ENCODE results near the gene SENP5.
"Not testable (repeated sequence)": the region's sequence is repeated elsewhere in the genome, so short reads cannot be mapped to it uniquely, and the experiment has no call there.

Gene SENP5

GRCh38 chr3:196944037-196944790, 76.5 kb downstream of the SENP5 start:
- H3K27me3 ChIP-seq (replicated peaks; ENCODE audit: control insufficient read depth, insufficient read depth, low read length); H3K9me3 ChIP-seq (ENCODE audit: control insufficient read depth, low read length); DNase-seq (ENCODE audit: low read depth); H3K36me3 ChIP-seq (ENCODE audit: control insufficient read depth, insufficient read depth, low read length, severe bottlenecking): not testable (repeated sequence)
- Histone ChIP-seq H3K4me1 (ENCODE audit: control insufficient read depth, insufficient read depth, low read length) (peaks cover 15% of the 10 kb centered on the region), H3K9ac (ENCODE audit: low read length) (peak overlapping the region; percentile 97), H3K4me3 (ENCODE audit: low read length) (peak overlapping the region; percentile 96)

- H3K9me3 ChIP-seq (ENCODE audit: control insufficient read depth, low read length), result no peaks in the 10 kb centered on the region
- H3K4me1 ChIP-seq (ENCODE audit: control insufficient read depth, insufficient read depth, low read length), result peaks cover 8% of the 10 kb centered on the region
- no peaks in the 10 kb centered on the region for H3K27me3 ChIP-seq (replicated peaks; ENCODE audit: control insufficient read depth, insufficient read depth, low read length)
- H3K9ac ChIP-seq (ENCODE audit: low read length), result no peak overlapping the region
- peaks cover 7% of the 10 kb centered on the region for H3K36me3 ChIP-seq (ENCODE audit: control insufficient read depth, insufficient read depth, low read length, severe bottlenecking)
- no peak overlapping the region for H3K4me3 ChIP-seq (ENCODE audit: low read length)
- no peak for DNase-seq (ENCODE audit: low read depth)
Observed at GRCh38 chr3:196947136-196947859, 79.6 kb downstream of the SENP5 start.

- Histone ChIP-seq H3K27me3 (replicated peaks; ENCODE audit: control insufficient read depth, insufficient read depth, low read length) (no peaks in the 10 kb centered on the region), H3K9ac (ENCODE audit: low read length) (no peak overlapping the region), H3K9me3 (ENCODE audit: control insufficient read depth, low read length) (no peaks in the 10 kb centered on the region), H3K4me3 (ENCODE audit: low read length) (no peak overlapping the region), H3K4me1 (ENCODE audit: control insufficient read depth, insufficient read depth, low read length) (peaks cover 8% of the 10 kb centered on the region), H3K36me3 (ENCODE audit: control insufficient read depth, insufficient read depth, low read length, severe bottlenecking) (peaks cover 7% of the 10 kb centered on the region)
- no peak for DNase-seq (ENCODE audit: low read depth)
Observed at GRCh38 chr3:196947860-196948441, 80.2 kb downstream of the SENP5 start.

- H3K9me3 ChIP-seq (ENCODE audit: control insufficient read depth, low read length), result no peaks in the 10 kb centered on the region
- DNase-seq (ENCODE audit: low read depth), result no peak
- H3K4me3 ChIP-seq (ENCODE audit: low read length), result no peak overlapping the region
- no peaks in the 10 kb centered on the region for H3K27me3 ChIP-seq (replicated peaks; ENCODE audit: control insufficient read depth, insufficient read depth, low read length)
- peaks cover 3% of the 10 kb centered on the region for H3K4me1 ChIP-seq (ENCODE audit: control insufficient read depth, insufficient read depth, low read length)
- H3K9ac ChIP-seq (ENCODE audit: low read length), result no peak overlapping the region
- peaks cover 7% of the 10 kb centered on the region for H3K36me3 ChIP-seq (ENCODE audit: control insufficient read depth, insufficient read depth, low read length, severe bottlenecking)
Observed at GRCh38 chr3:196948442-196949284, 80.9 kb downstream of the SENP5 start.

DNA sequence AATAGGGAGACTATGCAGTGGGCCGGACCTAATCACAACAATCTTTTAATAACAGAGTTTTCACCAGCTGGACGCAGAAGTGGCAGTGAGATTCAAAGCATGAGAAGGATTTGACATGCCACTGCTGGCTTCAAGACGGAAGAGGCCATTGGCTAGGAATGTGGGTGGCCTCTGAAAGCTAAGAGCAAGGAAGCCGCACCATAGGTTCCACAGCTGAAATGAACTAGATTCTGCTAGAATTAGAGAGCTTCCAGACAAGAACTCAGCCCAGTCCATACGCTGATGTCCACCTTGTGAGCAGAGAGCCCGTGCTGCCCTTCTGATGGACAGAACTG, 81.5 kb downstream of the SENP5 start:
- H3K4me3 ChIP-seq (ENCODE audit: low read length), result no peak overlapping the region
- no peaks in the 10 kb centered on the region for H3K27me3 ChIP-seq (replicated peaks; ENCODE audit: control insufficient read depth, insufficient read depth, low read length)
- peaks cover 7% of the 10 kb centered on the region for H3K36me3 ChIP-seq (ENCODE audit: control insufficient read depth, insufficient read depth, low read length, severe bottlenecking)
- no peaks in the 10 kb centered on the region for H3K9me3 ChIP-seq (ENCODE audit: control insufficient read depth, low read length)
- H3K4me1 ChIP-seq (ENCODE audit: control insufficient read depth, insufficient read depth, low read length), result no peaks in the 10 kb centered on the region
- no peak overlapping the region for H3K9ac ChIP-seq (ENCODE audit: low read length)
- no peak for DNase-seq (ENCODE audit: low read depth)

DNA sequence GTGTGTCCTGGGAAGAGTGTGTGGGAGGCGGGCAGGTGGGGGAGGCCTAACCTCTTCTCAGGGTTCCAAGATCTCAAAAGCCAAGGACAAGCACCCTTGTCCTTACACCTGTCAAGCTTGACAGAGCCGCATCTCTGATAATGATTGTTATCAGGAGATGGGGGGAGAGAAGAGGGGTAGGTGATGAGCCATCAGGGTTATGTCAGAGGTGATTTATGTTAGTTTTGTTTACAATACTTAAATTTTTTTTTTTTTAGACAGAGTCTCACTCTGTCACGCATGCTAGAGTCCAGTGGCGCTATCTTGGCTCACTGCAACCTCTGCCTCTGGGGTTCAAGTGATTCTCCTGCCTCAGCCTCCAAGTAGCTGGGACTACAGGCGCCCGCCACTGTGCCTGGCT, 82.0 kb downstream of the SENP5 start:
- no peak overlapping the region for H3K4me3 ChIP-seq (ENCODE audit: low read length)

GRCh38 chr3:196951371-196951770, 83.7 kb downstream of the SENP5 start:
- Histone ChIP-seq H3K4me3 (ENCODE audit: low read length) (no peak overlapping the region), H3K4me1 (ENCODE audit: control insufficient read depth, insufficient read depth, low read length) (no peaks in the 10 kb centered on the region), H3K27me3 (replicated peaks; ENCODE audit: control insufficient read depth, insufficient read depth, low read length) (no peaks in the 10 kb centered on the region), H3K9ac (ENCODE audit: low read length) (no peak overlapping the region), H3K36me3 (ENCODE audit: control insufficient read depth, insufficient read depth, low read length, severe bottlenecking) (peaks cover 7% of the 10 kb centered on the region), H3K9me3 (ENCODE audit: control insufficient read depth, low read length) (no peaks in the 10 kb centered on the region)
- no peak for DNase-seq (ENCODE audit: low read depth)

More for the DNA sequence above, 82.0 kb downstream of the SENP5 start:
- H3K9me3 ChIP-seq (ENCODE audit: control insufficient read depth, low read length), result no peaks in the 10 kb centered on the region
- H3K9ac ChIP-seq (ENCODE audit: low read length), result no peak overlapping the region
- no peaks in the 10 kb centered on the region for H3K4me1 ChIP-seq (ENCODE audit: control insufficient read depth, insufficient read depth, low read length)
- H3K36me3 ChIP-seq (ENCODE audit: control insufficient read depth, insufficient read depth, low read length, severe bottlenecking), result peaks cover 7% of the 10 kb centered on the region
- no peak for DNase-seq (ENCODE audit: low read depth)
- no peaks in the 10 kb centered on the region for H3K27me3 ChIP-seq (replicated peaks; ENCODE audit: control insufficient read depth, insufficient read depth, low read length)

- DNase-seq (ENCODE audit: low read depth), result no peak
- H3K4me1 ChIP-seq (ENCODE audit: control insufficient read depth, insufficient read depth, low read length), result no peaks in the 10 kb centered on the region
- H3K9me3 ChIP-seq (ENCODE audit: control insufficient read depth, low read length), result no peaks in the 10 kb centered on the region
- no peaks in the 10 kb centered on the region for H3K27me3 ChIP-seq (replicated peaks; ENCODE audit: control insufficient read depth, insufficient read depth, low read length)
- H3K9ac ChIP-seq (ENCODE audit: low read length), result no peak overlapping the region
- H3K4me3 ChIP-seq (ENCODE audit: low read length), result no peak overlapping the region
- H3K36me3 ChIP-seq (ENCODE audit: control insufficient read depth, insufficient read depth, low read length, severe bottlenecking), result peaks cover 7% of the 10 kb centered on the region
Observed at GRCh38 chr3:196954832-196955231, 87.1 kb downstream of the SENP5 start.

DNA sequence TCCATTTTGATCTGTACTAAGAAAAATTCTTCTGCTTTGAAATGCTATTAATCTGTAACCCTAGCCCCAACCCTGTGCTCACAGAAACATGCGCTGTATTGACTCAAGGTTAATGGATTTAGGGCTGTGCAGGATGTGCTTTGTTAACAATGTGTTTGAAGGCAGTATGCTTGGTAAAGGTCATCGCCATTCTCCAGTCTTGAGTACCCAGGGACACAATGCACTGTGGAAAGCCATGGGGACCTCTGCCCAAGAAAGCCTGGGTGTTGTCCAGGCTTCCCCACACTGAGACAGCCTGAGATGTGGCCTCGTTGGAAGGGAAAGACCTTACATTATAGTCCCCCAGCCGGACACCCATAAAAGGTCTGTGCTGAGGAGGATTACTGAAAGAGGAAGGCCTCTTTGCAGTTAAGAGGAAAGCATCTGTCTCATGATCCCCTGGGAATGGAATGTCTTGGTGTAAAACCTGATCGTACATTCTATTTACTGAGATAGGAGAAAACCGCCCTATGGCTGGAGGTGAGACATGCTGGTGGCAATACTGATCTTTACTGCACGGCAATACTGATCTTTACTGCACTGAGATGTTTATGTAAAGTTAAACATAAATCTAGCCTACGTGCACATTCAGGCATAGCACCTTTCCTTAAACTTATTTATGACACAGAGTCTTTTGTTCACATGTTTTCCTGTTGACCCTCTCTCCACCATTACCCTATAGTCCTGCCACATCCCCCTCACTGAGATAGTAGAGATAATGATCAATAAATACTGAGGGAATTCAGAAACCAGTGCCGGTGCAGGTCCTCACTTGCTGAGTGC, 94.6 kb downstream of the SENP5 start:
- H3K9ac ChIP-seq (ENCODE audit: low read length), result no peak overlapping the region
- no peak overlapping the region for H3K4me3 ChIP-seq (ENCODE audit: low read length)
- H3K9me3 ChIP-seq (ENCODE audit: control insufficient read depth, low read length), result no peaks in the 10 kb centered on the region
- H3K4me1 ChIP-seq (ENCODE audit: control insufficient read depth, insufficient read depth, low read length), result peaks cover 5% of the 10 kb centered on the region
- no peaks in the 10 kb centered on the region for H3K27me3 ChIP-seq (replicated peaks; ENCODE audit: control insufficient read depth, insufficient read depth, low read length)
- peaks cover 5% of the 10 kb centered on the region for H3K36me3 ChIP-seq (ENCODE audit: control insufficient read depth, insufficient read depth, low read length, severe bottlenecking)
- DNase-seq (ENCODE audit: low read depth), result no peak

- Histone ChIP-seq H3K27me3 (replicated peaks; ENCODE audit: control insufficient read depth, insufficient read depth, low read length) (no peaks in the 10 kb centered on the region), H3K4me3 (ENCODE audit: low read length) (no peak overlapping the region), H3K36me3 (ENCODE audit: control insufficient read depth, insufficient read depth, low read length, severe bottlenecking) (peaks cover 5% of the 10 kb centered on the region), H3K9ac (ENCODE audit: low read length) (no peak overlapping the region), H3K4me1 (ENCODE audit: control insufficient read depth, insufficient read depth, low read length) (peaks cover 11% of the 10 kb centered on the region), H3K9me3 (ENCODE audit: control insufficient read depth, low read length) (no peaks in the 10 kb centered on the region)
- no peak for DNase-seq (ENCODE audit: low read depth)
Observed at GRCh38 chr3:196962930-196963630, 95.4 kb downstream of the SENP5 start.
